ENCODE results near the gene KCNMA1. TPM values are rescaled to one million over a fixed set of nuclear protein-coding genes. Genes with fewer than 3 reads are reported as not detected.
A peak's percentile ranks its signal among the peaks of the same experiment; 100 is the strongest.

The KCNMA1 gene
- total and polyA plus RNA-seq, 9 of the 15 experiments (the other 6 are each of a cell fraction or from before 2014, with no cell fraction given) = 0.01 to 0.95 (median 0.15) TPM; not detected in 4

GRCh38 chr10:77670817-77671443, 33.3 kb upstream of the KCNMA1 start:
- Histone ChIP-seq H3K4me2 (ENCODE audit: insufficient read depth, low read length) (no peak overlapping the region), H3K27ac (ENCODE audit: extremely low read depth, low read depth, low read length) (no peak overlapping the region), H3K79me2 (ENCODE audit: control insufficient read depth, insufficient read depth, low read length) (no peaks in the 10 kb centered on the region), H3K4me1 (replicated peaks in 1 of 2; ENCODE audit: control insufficient read depth in 2 of 2, insufficient read depth in 2 of 2, low read length in 2 of 2) (no peaks in the 10 kb centered on the region; a peak in 1 of 5 replicates), H3K4me3 (no peak overlapping the region), H3K36me3 (ENCODE audit: control insufficient read depth, insufficient read depth, low read length) (no peaks in the 10 kb centered on the region), H3K9me3 (replicated peaks; ENCODE audit: control insufficient read depth, insufficient read depth, low read depth, low read length) (no peaks in the 10 kb centered on the region; the same call in 1 of the 2 replicates), H2AFZ (ENCODE audit: low read depth, low read length) (peak overlapping the region; percentile 10; the same call in 1 of the 2 replicates), H4K20me1 (replicated peaks; ENCODE audit: control insufficient read depth, insufficient read depth, low read length) (no peaks in the 10 kb centered on the region), H3K27me3 (ENCODE audit: control insufficient read depth in 2 of 2, insufficient read depth in 2 of 2, low read length in 2 of 2) (no peaks in the 10 kb centered on the region; a peak in 1 of 5 replicates), H3K9ac (ENCODE audit: insufficient read depth in 1 of 2, low read depth in 2 of 2, low read length in 2 of 2) (no peak overlapping the region), H3K9me1 (ENCODE audit: control insufficient read depth, insufficient read depth, low read length) (no peaks in the 10 kb centered on the region)
- ChIA-PET CTCF (ENCODE audit: low intra/inter-chr PET ratio) (no interaction called here), POLR2A (no interaction called here)
- ATAC-seq = peak; percentile 21
- 0% methylated on average over 4 of the region's 5 CpGs for WGBS (ENCODE audit: insufficient coverage, low coverage, missing lambda C conversion rate)
- intact Hi-C loops (cut with micrococcal nuclease) = no loop called here
- TF ChIP-seq ZNF77 (CRISPR knock-in tag; IDR thresholded peaks at IDR 0.05) (no peak), ESRRA (IDR thresholded peaks at IDR 0.05; ENCODE audit: borderline replicate concordance, low read depth) (peak; percentile 34; the same call in 1 of the 2 replicates), THRB (CRISPR knock-in tag; conservative IDR thresholded peaks at IDR 0.05) (0 out of 2 replicates have a peak, but pooled peaks have one; percentile 36), CHCHD3 (CRISPR knock-in tag; IDR thresholded peaks at IDR 0.05) (no peak), PBX2 (CRISPR knock-in tag; IDR thresholded peaks at IDR 0.05; ENCODE audit: low read depth) (no peak), PBX2 (tag; conservative IDR thresholded peaks at IDR 0.05; ENCODE audit: low read depth) (no peak), HBP1 (CRISPR knock-in tag; IDR thresholded peaks at IDR 0.05) (0 out of 2 replicates have a peak, but pooled peaks have one; percentile 61), SLC30A9 (CRISPR knock-in tag; IDR thresholded peaks at IDR 0.05) (no peak), OTX1 (CRISPR knock-in tag; IDR thresholded peaks at IDR 0.05) (peak; percentile 56), ZNF512 (tag; IDR thresholded peaks at IDR 0.05) (peak; percentile 72; the same call in 1 of the 2 replicates), MYBL2 (IDR thresholded peaks at IDR 0.05; ENCODE audit: low read depth) (0 out of 2 replicates have a peak, but pooled peaks have one; percentile 8), MYBL2 (CRISPR knock-in tag; IDR thresholded peaks at IDR 0.05; ENCODE audit: borderline replicate concordance) (no peak), FOXK1 (CRISPR knock-in tag; IDR thresholded peaks at IDR 0.05; ENCODE audit: borderline replicate concordance) (no peak), ZNF347 (CRISPR knock-in tag; IDR thresholded peaks at IDR 0.05; ENCODE audit: low read depth) (no peak)
- FAIRE-seq = no peak
- no peak for DNase-seq (ENCODE audit: extremely low read depth in 1 of 4, low spot score in 3 of 4)
- in situ Hi-C loops (cut with MboI) = no loop called here
- no TSS peak for BruUV-seq (replicated peaks)
